Thoracic aorta (tissue), 2 donors: ENCODE data around the gene MRE11. TPM values are rescaled to one million over a fixed set of nuclear protein-coding genes. Genes with fewer than 3 reads are reported as not detected.

Experiments
- ATAC-seq: fragments of 150-250 bp; one replicate; pipeline ENCODE4 v1.8.0; 2017; ENCODE audit warnings: low read depth; ENCODE audit not compliant: insufficient number of reproducible peaks, low FRiP score
- DNase-seq: peaks from one replicate; pipeline ENCODE4 v3.0.0-alpha.2; 2020; ENCODE audit warnings: low spot score
- H3K27ac ChIP-seq, 2 donors: fragments of 200-600 bp; sonication (generic); 1 replicate in 1 of 2; 2 replicates in 1 of 2; pipeline ENCODE4 v1.5.1; 2016; ENCODE audit warnings: mild to moderate bottlenecking in 2 of 2, moderate library complexity in 2 of 2
- H3K27me3 ChIP-seq: fragments of 200-600 bp; sonication (generic); replicated peaks from 2 replicates; pipeline ENCODE4 v1.6.0; 2016; ENCODE audit warnings: mild to moderate bottlenecking; ENCODE audit not compliant: insufficient read depth
- H3K36me3 ChIP-seq: fragments of 200-600 bp; sonication (generic); one replicate; pipeline ENCODE4 v1.5.1; 2016
- H3K4me1 ChIP-seq, 2 donors: fragments of 200-600 bp; sonication (generic); 1 replicate in 1 of 2; 2 replicates in 1 of 2; pipeline versions ENCODE4 v1.5.1 to v1.6.0; 2016; ENCODE audit warnings: low read depth in 2 of 2, mild to moderate bottlenecking in 1 of 2; ENCODE audit not compliant: control insufficient read depth in 1 of 2
- H3K4me3 ChIP-seq: fragments of 200-600 bp; sonication (generic); 2 replicates; pipeline ENCODE4 v1.5.1; 2016; ENCODE audit warnings: mild to moderate bottlenecking
- H3K9me3 ChIP-seq: fragments of 200-600 bp; sonication (generic); 2 replicates; pipeline ENCODE4 v1.5.1; 2016
- CTCF ChIP-seq: fragments of 200-600 bp; sonication (generic); IDR thresholded peaks from one replicate; pipeline ENCODE4 v1.5.1; 2019; ENCODE audit warnings: antibody characterized with exemption
- total RNA-seq, 2 donors: library from RNA; depleted of rRNA; stranded (reverse); fragments of >200 nt; gene quantifications; one replicate each; pipeline versions ENCODE4 v1.1.0 to v1.2.3, GENCODE V29; 2016

The MRE11 gene
- total RNA-seq, 2 donors from 2014 or later = 7.9 to 12.6 TPM

GRCh38 chr11:94457118-94458029 is 36.3 kb downstream of the MRE11 start:
- no peaks in the 10 kb centered on the region for H3K27me3 ChIP-seq
- ATAC-seq (no peak), DNase-seq (no peak)
- no peak overlapping the region for H3K4me3 ChIP-seq
- TF ChIP-seq CTCF = no peak
- H3K36me3 ChIP-seq = peaks cover 10% of the 10 kb centered on the region
- H3K27ac ChIP-seq = no peak overlapping the region
- H3K4me1 ChIP-seq = no peaks in the 10 kb centered on the region
- no peaks in the 10 kb centered on the region for H3K9me3 ChIP-seq

- no peak overlapping the region for H3K4me3 ChIP-seq
- TF ChIP-seq CTCF = no peak
- no peaks in the 10 kb centered on the region for H3K27me3 ChIP-seq
- ATAC-seq = no peak
- H3K27ac ChIP-seq = no peak overlapping the region
- no peaks in the 10 kb centered on the region for H3K9me3 ChIP-seq
- H3K36me3 ChIP-seq = peaks cover 5% of the 10 kb centered on the region
- no peak for DNase-seq
- H3K4me1 ChIP-seq = no peaks in the 10 kb centered on the region
Observed at GRCh38 chr11:94455861-94456260, 37.8 kb downstream of the MRE11 start.

- ATAC-seq = no peak
- H3K36me3 ChIP-seq = peaks cover 5% of the 10 kb centered on the region
- H3K4me3 ChIP-seq = no peak overlapping the region
- DNase-seq = no peak
- no peaks in the 10 kb centered on the region for H3K4me1 ChIP-seq
- no peaks in the 10 kb centered on the region for H3K27me3 ChIP-seq
- H3K27ac ChIP-seq = no peak overlapping the region
- H3K9me3 ChIP-seq = no peaks in the 10 kb centered on the region
- TF ChIP-seq CTCF = no peak
Observed at GRCh38 chr11:94454301-94454700, 39.3 kb downstream of the MRE11 start.

GRCh38 chr11:94452988-94453387 is 40.7 kb downstream of the MRE11 start:
- DNase-seq = no peak
- Histone ChIP-seq H3K36me3 (peaks cover 5% of the 10 kb centered on the region), H3K27me3 (no peaks in the 10 kb centered on the region), H3K9me3 (no peaks in the 10 kb centered on the region), H3K27ac (no peak overlapping the region), H3K4me1 (no peaks in the 10 kb centered on the region), H3K4me3 (no peak overlapping the region)
- no peak for ATAC-seq
- no peak for TF ChIP-seq CTCF

GRCh38 chr11:94450048-94450447 is 43.6 kb downstream of the MRE11 start:
- no peak for DNase-seq
- peaks cover 15% of the 10 kb centered on the region for H3K36me3 ChIP-seq
- TF ChIP-seq CTCF = no peak
- no peak overlapping the region for H3K27ac ChIP-seq
- H3K4me1 ChIP-seq = no peaks in the 10 kb centered on the region
- no peak for ATAC-seq
- no peaks in the 10 kb centered on the region for H3K9me3 ChIP-seq
- H3K27me3 ChIP-seq = no peaks in the 10 kb centered on the region
- no peak overlapping the region for H3K4me3 ChIP-seq
